Progenitor cell of endocrine pancreas (in vitro differentiated cells): ENCODE measurements around the gene MS4A1. TPM values are rescaled to one million over a fixed set of nuclear protein-coding genes. Genes with fewer than 3 reads are reported as not detected.

Experiments used
- DNase-seq: peaks from one replicate; pipeline ENCODE4 v3.0.0; 2021; ENCODE audit warnings: low spot score; ENCODE audit not compliant: unreplicated experiment
- H3K27ac Mint-ChIP-seq: 2 replicates; pipeline ENCODE4 v1.8.0; 2021; ENCODE audit warnings: mild to moderate bottlenecking, moderate library complexity, mixed read lengths
- H3K27me3 Mint-ChIP-seq: 2 replicates; pipeline ENCODE4 v1.8.0; 2021; ENCODE audit warnings: mixed read lengths
- H3K36me3 Mint-ChIP-seq: 2 replicates; pipeline ENCODE4 v1.8.0; 2022; ENCODE audit warnings: mixed read lengths; ENCODE audit not compliant: insufficient read depth
- H3K4me1 Mint-ChIP-seq: 2 replicates; pipeline ENCODE4 v1.8.0; 2021; ENCODE audit warnings: low read depth, mixed read lengths
- H3K4me3 Mint-ChIP-seq: 2 replicates; pipeline ENCODE4 v1.8.0; 2021; ENCODE audit warnings: low read depth, mild to moderate bottlenecking, moderate library complexity, mixed read lengths
- H3K9me3 Mint-ChIP-seq: 2 replicates; pipeline ENCODE4 v1.8.0; 2021; ENCODE audit warnings: low read depth, mixed read lengths
- CTCF ChIP-seq: fragments of 200-600 bp; sonication (generic); IDR thresholded peaks from one replicate; pipeline ENCODE4 v1.5.0; 2021; ENCODE audit warnings: antibody characterized with exemption, mild to moderate bottlenecking; ENCODE audit not compliant: unreplicated experiment
- total RNA-seq: library from RNA; stranded (reverse); gene quantifications from 2 replicates; pipeline ENCODE4 v1.2.1, GENCODE V29; 2021

MS4A1 gene
- total RNA-seq, 1 donor from 2014 or later, result not detected

DNA sequence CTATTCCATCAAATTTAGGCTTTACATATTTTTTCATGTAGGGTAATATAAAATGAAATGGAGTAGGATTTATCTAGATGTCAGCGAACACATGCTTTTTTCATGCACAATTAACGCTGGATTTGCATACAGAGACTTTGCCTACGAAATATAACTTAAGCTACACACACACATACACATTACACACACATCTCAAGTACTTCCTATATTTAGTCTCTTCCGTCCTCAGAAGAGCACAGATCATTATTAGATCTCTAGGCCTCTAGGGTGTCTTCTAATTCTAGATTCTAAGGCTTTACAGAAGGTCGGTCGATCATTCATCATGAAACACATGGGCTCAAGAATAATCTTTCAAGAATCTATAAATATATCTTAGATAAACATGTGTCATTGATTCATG, 55.7 kb downstream of the MS4A1 start:
- no peaks in the 10 kb centered on the region for H3K9me3 Mint-ChIP-seq
- H3K4me3 Mint-ChIP-seq, result no peak overlapping the region
- DNase-seq, result no peak
- no peaks in the 10 kb centered on the region for H3K27me3 Mint-ChIP-seq
- H3K4me1 Mint-ChIP-seq, result no peaks in the 10 kb centered on the region
- no peaks in the 10 kb centered on the region for H3K36me3 Mint-ChIP-seq
- no peak for TF ChIP-seq CTCF
- H3K27ac Mint-ChIP-seq, result no peak overlapping the region

DNA sequence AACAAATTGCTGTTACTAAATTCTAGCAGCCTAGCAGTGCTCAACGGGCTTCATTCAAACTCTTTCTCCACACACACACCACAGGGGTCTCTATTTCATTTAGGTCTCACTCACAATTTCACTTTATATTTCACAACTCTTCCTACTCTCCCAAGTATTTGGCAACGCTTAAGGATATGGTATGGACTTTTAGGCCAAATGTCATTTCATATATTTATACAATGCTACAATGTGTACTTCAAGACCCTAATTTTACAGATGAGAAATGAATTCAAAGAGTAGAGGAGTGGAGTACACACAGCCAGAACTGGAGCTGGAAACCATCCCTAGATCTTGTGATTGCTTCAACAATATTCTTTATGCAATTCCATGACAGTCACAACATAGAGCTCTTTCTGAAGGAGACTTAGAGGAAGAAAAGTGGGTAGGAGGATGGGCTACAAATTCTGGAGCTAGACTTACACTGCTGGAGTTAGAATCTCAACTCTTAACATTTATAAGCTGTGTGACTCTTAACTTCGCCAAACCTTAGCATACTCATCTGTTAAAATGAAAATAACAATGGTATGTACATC, 57.1 kb downstream of the MS4A1 start:
- Mint-ChIP-seq H3K27ac (no peak overlapping the region), H3K4me3 (no peak overlapping the region), H3K9me3 (no peaks in the 10 kb centered on the region), H3K36me3 (no peaks in the 10 kb centered on the region), H3K4me1 (no peaks in the 10 kb centered on the region), H3K27me3 (no peaks in the 10 kb centered on the region)
- DNase-seq, result no peak
- no peak for TF ChIP-seq CTCF

- TF ChIP-seq CTCF, result no peak
- no peak overlapping the region for H3K27ac Mint-ChIP-seq
- H3K4me3 Mint-ChIP-seq, result no peak overlapping the region
- DNase-seq, result no peak
- H3K27me3 Mint-ChIP-seq, result no peaks in the 10 kb centered on the region
- H3K36me3 Mint-ChIP-seq, result no peaks in the 10 kb centered on the region
- no peaks in the 10 kb centered on the region for H3K4me1 Mint-ChIP-seq
- no peaks in the 10 kb centered on the region for H3K9me3 Mint-ChIP-seq
Measured at GRCh38 chr11:60513496-60514460, 58.1 kb downstream of the MS4A1 start.

DNA sequence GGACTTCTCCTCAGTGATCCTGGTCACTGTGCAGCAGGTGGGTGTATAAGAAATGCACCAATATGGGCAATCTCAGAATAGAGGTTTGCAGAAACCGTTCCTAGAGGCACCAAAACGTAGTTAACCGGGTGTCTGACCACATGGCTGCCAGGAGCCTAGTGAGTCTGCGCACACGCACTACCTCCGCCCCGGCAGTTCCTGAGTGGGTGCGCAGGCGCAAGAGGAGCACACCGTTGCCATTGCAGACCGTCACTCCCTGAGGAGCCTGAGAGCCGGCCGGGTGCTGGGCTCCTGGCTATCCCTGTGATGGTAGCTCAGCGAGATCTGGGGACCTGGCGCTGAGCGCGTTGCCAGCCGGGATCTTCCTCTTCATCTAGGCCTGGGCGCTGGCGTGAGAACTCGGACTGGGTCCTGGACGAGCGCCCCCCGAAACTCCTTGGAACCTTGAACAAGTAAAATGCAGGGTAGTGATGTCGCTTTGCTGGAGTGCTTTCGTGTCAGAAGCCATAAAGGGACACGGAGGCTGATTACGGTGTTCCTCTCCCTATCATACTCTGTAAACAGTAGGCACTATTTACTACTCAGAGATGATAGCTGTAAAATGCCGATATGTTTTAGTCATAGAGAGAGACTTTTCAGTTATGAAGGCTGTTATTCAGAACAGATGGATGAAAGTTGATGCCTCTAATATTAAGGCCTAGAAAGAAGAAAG, 59.7 kb downstream of the MS4A1 start, which contains the start of gene MS4A13:
TSS of gene MS4A13 (plus strand) at position 249 of the 712 bp plus-strand sequence. CDS start 2,692 bp downstream, outside the sequence.
- no peaks in the 10 kb centered on the region for H3K27me3 Mint-ChIP-seq
- no peaks in the 10 kb centered on the region for H3K36me3 Mint-ChIP-seq
- TF ChIP-seq CTCF, result no peak
- no peaks in the 10 kb centered on the region for H3K4me1 Mint-ChIP-seq
- peaks cover 9% of the 10 kb centered on the region for H3K9me3 Mint-ChIP-seq
- DNase-seq, result no peak
- no peak within 1 kb of the TSS for H3K27ac Mint-ChIP-seq
- no peak within 1 kb of the TSS for H3K4me3 Mint-ChIP-seq

Other genes starting within 250 kb of the MS4A1 start
- gene MS4A4E, start 212.7 kb upstream of the MS4A1 start, total RNA-seq, result not detected in 2 replicates
- 0.33 TPM in 1 of 2 replicates, not detected in the other for gene MS4A4A, start 175.2 kb upstream of the MS4A1 start, total RNA-seq
- not detected in 2 replicates for gene MS4A6E, start 128.6 kb upstream of the MS4A1 start, total RNA-seq
- not detected in 2 replicates for gene MS4A7, start 77.3 kb upstream of the MS4A1 start, total RNA-seq
- gene MS4A14, start 59.4 kb upstream of the MS4A1 start, total RNA-seq, result not detected in 2 replicates
- gene MS4A5, start 26.3 kb upstream of the MS4A1 start, total RNA-seq, result not detected in 2 replicates
- gene MS4A12, start 36.9 kb downstream of the MS4A1 start, total RNA-seq, result not detected in 2 replicates
- not detected in 2 replicates for gene MS4A13, start 59.5 kb downstream of the MS4A1 start, total RNA-seq
- 5.1 and 6.0 TPM in 2 replicates for gene MS4A8, start 243.8 kb downstream of the MS4A1 start, total RNA-seq